K562 (cell line): Measurements from ENCODE around the gene HLCS. TPM values are rescaled to one million over a fixed set of nuclear protein-coding genes. Genes with fewer than 3 reads are reported as not detected.

Experiments used
- ATAC-seq: fragments of 200-7000 bp; cut with Tn5 transposase; 3 replicates; pipeline ENCODE4 v1.9.1; 2020; ENCODE audit warnings: moderate library complexity
- BruUV-seq: library from RNA; stranded (reverse); fragments of 400-500 nt; replicated peaks from 2 replicates; lab custom pipeline; 2021; lab: Mats Ljungman, UMichigan
- CTCF ChIA-PET: fragments of 300-600 bp; formaldehyde crosslinking; extraction: SDS; loops from one replicate; lab custom pipeline; 2021; ENCODE audit warnings: low intra/inter-chr PET ratio; lab: Yijun Ruan, JAX
- POLR2A ChIA-PET: fragments of 300-600, 350-650 bp; sonication (Branson Sonifier 250); formaldehyde crosslinking; extraction: SDS; loops from one replicate; lab custom pipeline; 2021; ENCODE audit warnings: antibody characterized with exemption, inconsistent platforms; lab: Yijun Ruan, JAX
- DNase-seq, 4 experiments: peaks; one replicate each; pipeline versions ENCODE4 v3.0.0 to v3.0.0-alpha.2; 2011 to 2018; ENCODE audit warnings: low spot score in 3 of 4, mixed read lengths in 3 of 4; ENCODE audit errors: extremely low read depth in 1 of 4
- FAIRE-seq: peaks from 2 replicates; lab custom pipeline; 2011; peaks lifted over from hg19 to GRCh38; lab: Jason Lieb, UNC
- H2AFZ ChIP-seq: 2 replicates; pipeline ENCODE4 v1.6.0; 2011; ENCODE audit warnings: low read depth, low read length, control low read depth, inconsistent platforms
- H3K27ac ChIP-seq: fragments of 200-600 bp; 3 replicates; pipeline ENCODE4 v1.8.0; 2011; ENCODE audit warnings: low read depth, mild to moderate bottlenecking, control low read depth, inconsistent platforms, low read length, moderate library complexity, mixed read lengths; ENCODE audit errors: extremely low read depth
- H3K27me3 ChIP-seq, 2 experiments: fragments of 300-600 bp in 1 of 2; 2 replicates in 1 of 2; 3 replicates in 1 of 2; pipeline versions ENCODE4 v1.6.0 to v1.8.0; 2011; ENCODE audit warnings: inconsistent platforms in 2 of 2, low read length in 2 of 2, mild to moderate bottlenecking in 1 of 2, mixed read lengths in 1 of 2, moderate library complexity in 1 of 2; ENCODE audit not compliant: control insufficient read depth in 2 of 2, insufficient read depth in 2 of 2
- H3K36me3 ChIP-seq: fragments of 300-600 bp; 3 replicates; pipeline ENCODE4 v1.8.0; 2011; ENCODE audit warnings: mild to moderate bottlenecking, low read length, inconsistent platforms; ENCODE audit not compliant: control insufficient read depth, insufficient read depth
- H3K4me1 ChIP-seq, 2 experiments: fragments of 200-600 bp in 1 of 2; replicated peaks in 1 of 2; 2 replicates in 1 of 2; 3 replicates in 1 of 2; pipeline versions ENCODE4 v1.5.1 to v1.8.0; 2011; ENCODE audit warnings: inconsistent platforms in 2 of 2, low read length in 2 of 2, mild to moderate bottlenecking in 1 of 2, mixed read lengths in 1 of 2, moderate library complexity in 1 of 2; ENCODE audit not compliant: control insufficient read depth in 2 of 2, insufficient read depth in 2 of 2
- H3K4me2 ChIP-seq: 2 replicates; pipeline ENCODE4 v1.6.1; 2011; ENCODE audit warnings: low read length, control low read depth, inconsistent platforms, mixed read lengths; ENCODE audit not compliant: insufficient read depth
- H3K4me3 ChIP-seq: fragments of 200-600 bp; sonication (generic), shearing (Covaris generic); 2 replicates; pipeline ENCODE4 v1.5.1; 2016; ENCODE audit warnings: control low read depth, inconsistent platforms
- H3K79me2 ChIP-seq: fragments of 200-600 bp; 3 replicates; pipeline ENCODE4 v1.8.0; 2011; ENCODE audit warnings: low read length, inconsistent platforms; ENCODE audit not compliant: control insufficient read depth, insufficient read depth
- H3K9ac ChIP-seq, 2 experiments: 2 replicates each; pipeline versions ENCODE4 v1.6.0 to v1.6.1; 2011; ENCODE audit warnings: low read depth in 2 of 2, low read length in 2 of 2, control low read depth in 1 of 2, inconsistent platforms in 1 of 2, mild to moderate bottlenecking in 1 of 2, mixed read lengths in 1 of 2; ENCODE audit not compliant: insufficient read depth in 1 of 2
- H3K9me1 ChIP-seq: one replicate; pipeline ENCODE4 v1.6.0; 2011; ENCODE audit warnings: inconsistent platforms, mild to moderate bottlenecking, low read length, moderate library complexity; ENCODE audit not compliant: control insufficient read depth, insufficient read depth
- H3K9me3 ChIP-seq: replicated peaks from 2 replicates; pipeline ENCODE4 v1.5.1; 2011; ENCODE audit warnings: low read depth, low read length, inconsistent platforms; ENCODE audit not compliant: control insufficient read depth, insufficient read depth
- H4K20me1 ChIP-seq: replicated peaks from 2 replicates; pipeline ENCODE4 v1.6.1; 2011; ENCODE audit warnings: low read length, inconsistent platforms, mixed read lengths; ENCODE audit not compliant: control insufficient read depth, insufficient read depth
- CHD4 ChIP-seq: fragments of 200-600 bp; sonication (generic); IDR thresholded peaks from 3 replicates; pipeline ENCODE4 v1.6.1; 2012; ENCODE audit warnings: low read depth, mild to moderate bottlenecking, mixed read lengths, low read length, inconsistent platforms; ENCODE audit not compliant: insufficient read depth, insufficient replicate concordance, poor library complexity, severe bottlenecking
- L3MBTL2 ChIP-seq: fragments of 450-650 bp; IDR thresholded peaks from 2 replicates; pipeline ENCODE4 v1.6.1; 2016; ENCODE audit warnings: mild to moderate bottlenecking, moderate library complexity
- SMARCA4 ChIP-seq: fragments of 450-650 bp; IDR thresholded peaks from 2 replicates; pipeline ENCODE4 v1.6.1; 2016
- ZZZ3 ChIP-seq: fragments of 450-650 bp; IDR thresholded peaks from 2 replicates; pipeline ENCODE4 v1.6.1; 2016; ENCODE audit warnings: antibody characterized with exemption, mild to moderate bottlenecking, moderate library complexity
- WGBS: fragments of 100-300 bp; shearing (Covaris generic); methylation state at CpG from one replicate; pipeline ENCODE4 v1.1.6; 2016; ENCODE audit warnings: low coverage, mixed read lengths; ENCODE audit not compliant: insufficient coverage; ENCODE audit errors: missing lambda C conversion rate; 5-methylcytosine and 5-hydroxymethylcytosine counted together
- in situ Hi-C: fragments of 300-500 bp; cut with MboI; formaldehyde crosslinking; loops from 4 replicates; pipeline ENCODE4 v1.15.0; 2018; ENCODE audit warnings: inconsistent platforms, mixed read lengths
- intact Hi-C: fragments of 100-400 bp; cut with micrococcal nuclease; formaldehyde crosslinking; loops from 2 replicates; pipeline ENCODE4 v1.14.2; 2022
- polyA plus RNA-seq, 8 experiments: library from polyadenylated mRNA; depleted of rRNA in 4 of 8; stranded (reverse) in 5 of 8; unstranded in 3 of 8; fragments of >200 nt; fragmentation: Nextera tagmentation in 2 of 8; fragmentation: Illumina TruSeq in 1 of 8; extraction: Ambion mirVana in 2 of 8; extraction: Trizol in 1 of 8; gene quantifications; 2 replicates each; pipeline versions ENCODE4 v1.2.1 to v1.2.3, GENCODE V29; 2011 to 2014; ENCODE audit warnings: inconsistent platforms in 1 of 8, missing spikeins in 1 of 8
- total RNA-seq, 7 experiments: library from RNA; depleted of rRNA in 6 of 7; stranded (reverse); fragments of >200 nt in 6 of 7; fragmentation: Illumina TruSeq in 2 of 7; extraction: Trizol in 2 of 7; gene quantifications; 2 replicates each; pipeline versions ENCODE4 v1.2.1 to v1.2.3, GENCODE V29; 2011 to 2021; ENCODE audit warnings: low replicate concordance in 1 of 7
- TF ChIP-seq, protein P1 (sequence below): fragments of 250-450 bp; sonication (Bioruptor Pico); IDR thresholded peaks from 2 replicates; pipeline ENCODE4 v1.4.0; 2020; ENCODE audit warnings: mild to moderate bottlenecking
- TF ChIP-seq, protein P2 (sequence below): fragments of 450-650 bp; IDR thresholded peaks from 2 replicates; pipeline ENCODE4 v1.6.1; 2016; ENCODE audit warnings: mild to moderate bottlenecking, moderate library complexity

The HLCS gene
- total and polyA plus RNA-seq, 9 of the 15 experiments (the other 6 are each of a cell fraction or from before 2014, with no cell fraction given) = 3.0 to 21.5 (median 17.1) TPM

DNA sequence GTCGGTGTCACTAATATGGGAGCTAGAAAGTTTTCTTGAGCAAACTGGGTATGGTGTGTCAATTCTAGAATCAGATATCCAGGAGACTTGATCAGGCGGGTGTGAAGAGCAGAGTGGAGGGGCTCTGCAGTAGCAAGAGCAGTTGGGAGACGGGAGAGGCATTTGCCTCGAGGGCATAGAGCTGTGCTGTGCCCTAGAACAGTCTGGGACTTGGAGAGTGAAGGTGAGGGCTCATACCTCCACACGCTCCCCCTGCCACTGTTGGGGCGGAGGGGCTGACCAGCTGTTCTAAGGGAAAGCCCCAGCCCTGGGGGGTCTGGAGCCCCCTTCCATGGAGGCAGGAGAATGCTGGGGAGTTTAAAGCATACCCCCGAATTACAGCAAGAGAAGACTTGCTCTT, 233.7 kb downstream of the HLCS start:
- Histone ChIP-seq H3K79me2 (no peaks in the 10 kb centered on the region), H3K27me3 (peaks cover 68 to 96% of the 10 kb centered on the region in 2 experiments), H3K4me2 (no peak overlapping the region), H2AFZ (no peak overlapping the region), H3K9me1 (no peaks in the 10 kb centered on the region), H4K20me1 (0 out of 2 replicates have a peak, but pooled peaks cover 11% of the 10 kb centered on the region), H3K4me1 (peaks cover 0 to 7% of the 10 kb centered on the region in 2 experiments; a peak in 2 of 5 replicates), H3K36me3 (no peaks in the 10 kb centered on the region), H3K9ac (no peak overlapping the region; a peak in 1 of 4 replicates), H3K27ac (no peak overlapping the region), H3K9me3 (no peaks in the 10 kb centered on the region), H3K4me3 (no peak overlapping the region)
- ATAC-seq (no peak), FAIRE-seq (no peak), DNase-seq (no peak)
- POLR2A ChIA-PET = interaction anchor here (0.5 kb wide), 1 partner anchor 16 kb away, joined by 4 read pairs; no protein-coding TSS in a partner anchor
- in situ Hi-C loops (no loop called here), intact Hi-C loops (loop anchor here (5.0 kb wide), 1 partner anchor 195 kb away; no protein-coding TSS in a partner anchor)
- no peak for TF ChIP-seq CHD4
- TF ChIP-seq ZZZ3 = no peak
- TF ChIP-seq, protein P1, sequence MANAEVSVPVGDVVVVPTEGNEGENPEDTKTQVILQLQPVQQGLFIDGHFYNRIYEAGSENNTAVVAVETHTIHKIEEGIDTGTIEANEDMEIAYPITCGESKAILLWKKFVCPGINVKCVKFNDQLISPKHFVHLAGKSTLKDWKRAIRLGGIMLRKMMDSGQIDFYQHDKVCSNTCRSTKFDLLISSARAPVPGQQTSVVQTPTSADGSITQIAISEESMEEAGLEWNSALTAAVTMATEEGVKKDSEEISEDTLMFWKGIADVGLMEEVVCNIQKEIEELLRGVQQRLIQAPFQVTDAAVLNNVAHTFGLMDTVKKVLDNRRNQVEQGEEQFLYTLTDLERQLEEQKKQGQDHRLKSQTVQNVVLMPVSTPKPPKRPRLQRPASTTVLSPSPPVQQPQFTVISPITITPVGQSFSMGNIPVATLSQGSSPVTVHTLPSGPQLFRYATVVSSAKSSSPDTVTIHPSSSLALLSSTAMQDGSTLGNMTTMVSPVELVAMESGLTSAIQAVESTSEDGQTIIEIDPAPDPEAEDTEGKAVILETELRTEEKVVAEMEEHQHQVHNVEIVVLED (CRISPR knock-in tag) = no peak
- TF ChIP-seq L3MBTL2 = 0 out of 2 replicates have a peak, but pooled peaks have one; percentile 7
- no peak for TF ChIP-seq SMARCA4
- TF ChIP-seq, protein P2, sequence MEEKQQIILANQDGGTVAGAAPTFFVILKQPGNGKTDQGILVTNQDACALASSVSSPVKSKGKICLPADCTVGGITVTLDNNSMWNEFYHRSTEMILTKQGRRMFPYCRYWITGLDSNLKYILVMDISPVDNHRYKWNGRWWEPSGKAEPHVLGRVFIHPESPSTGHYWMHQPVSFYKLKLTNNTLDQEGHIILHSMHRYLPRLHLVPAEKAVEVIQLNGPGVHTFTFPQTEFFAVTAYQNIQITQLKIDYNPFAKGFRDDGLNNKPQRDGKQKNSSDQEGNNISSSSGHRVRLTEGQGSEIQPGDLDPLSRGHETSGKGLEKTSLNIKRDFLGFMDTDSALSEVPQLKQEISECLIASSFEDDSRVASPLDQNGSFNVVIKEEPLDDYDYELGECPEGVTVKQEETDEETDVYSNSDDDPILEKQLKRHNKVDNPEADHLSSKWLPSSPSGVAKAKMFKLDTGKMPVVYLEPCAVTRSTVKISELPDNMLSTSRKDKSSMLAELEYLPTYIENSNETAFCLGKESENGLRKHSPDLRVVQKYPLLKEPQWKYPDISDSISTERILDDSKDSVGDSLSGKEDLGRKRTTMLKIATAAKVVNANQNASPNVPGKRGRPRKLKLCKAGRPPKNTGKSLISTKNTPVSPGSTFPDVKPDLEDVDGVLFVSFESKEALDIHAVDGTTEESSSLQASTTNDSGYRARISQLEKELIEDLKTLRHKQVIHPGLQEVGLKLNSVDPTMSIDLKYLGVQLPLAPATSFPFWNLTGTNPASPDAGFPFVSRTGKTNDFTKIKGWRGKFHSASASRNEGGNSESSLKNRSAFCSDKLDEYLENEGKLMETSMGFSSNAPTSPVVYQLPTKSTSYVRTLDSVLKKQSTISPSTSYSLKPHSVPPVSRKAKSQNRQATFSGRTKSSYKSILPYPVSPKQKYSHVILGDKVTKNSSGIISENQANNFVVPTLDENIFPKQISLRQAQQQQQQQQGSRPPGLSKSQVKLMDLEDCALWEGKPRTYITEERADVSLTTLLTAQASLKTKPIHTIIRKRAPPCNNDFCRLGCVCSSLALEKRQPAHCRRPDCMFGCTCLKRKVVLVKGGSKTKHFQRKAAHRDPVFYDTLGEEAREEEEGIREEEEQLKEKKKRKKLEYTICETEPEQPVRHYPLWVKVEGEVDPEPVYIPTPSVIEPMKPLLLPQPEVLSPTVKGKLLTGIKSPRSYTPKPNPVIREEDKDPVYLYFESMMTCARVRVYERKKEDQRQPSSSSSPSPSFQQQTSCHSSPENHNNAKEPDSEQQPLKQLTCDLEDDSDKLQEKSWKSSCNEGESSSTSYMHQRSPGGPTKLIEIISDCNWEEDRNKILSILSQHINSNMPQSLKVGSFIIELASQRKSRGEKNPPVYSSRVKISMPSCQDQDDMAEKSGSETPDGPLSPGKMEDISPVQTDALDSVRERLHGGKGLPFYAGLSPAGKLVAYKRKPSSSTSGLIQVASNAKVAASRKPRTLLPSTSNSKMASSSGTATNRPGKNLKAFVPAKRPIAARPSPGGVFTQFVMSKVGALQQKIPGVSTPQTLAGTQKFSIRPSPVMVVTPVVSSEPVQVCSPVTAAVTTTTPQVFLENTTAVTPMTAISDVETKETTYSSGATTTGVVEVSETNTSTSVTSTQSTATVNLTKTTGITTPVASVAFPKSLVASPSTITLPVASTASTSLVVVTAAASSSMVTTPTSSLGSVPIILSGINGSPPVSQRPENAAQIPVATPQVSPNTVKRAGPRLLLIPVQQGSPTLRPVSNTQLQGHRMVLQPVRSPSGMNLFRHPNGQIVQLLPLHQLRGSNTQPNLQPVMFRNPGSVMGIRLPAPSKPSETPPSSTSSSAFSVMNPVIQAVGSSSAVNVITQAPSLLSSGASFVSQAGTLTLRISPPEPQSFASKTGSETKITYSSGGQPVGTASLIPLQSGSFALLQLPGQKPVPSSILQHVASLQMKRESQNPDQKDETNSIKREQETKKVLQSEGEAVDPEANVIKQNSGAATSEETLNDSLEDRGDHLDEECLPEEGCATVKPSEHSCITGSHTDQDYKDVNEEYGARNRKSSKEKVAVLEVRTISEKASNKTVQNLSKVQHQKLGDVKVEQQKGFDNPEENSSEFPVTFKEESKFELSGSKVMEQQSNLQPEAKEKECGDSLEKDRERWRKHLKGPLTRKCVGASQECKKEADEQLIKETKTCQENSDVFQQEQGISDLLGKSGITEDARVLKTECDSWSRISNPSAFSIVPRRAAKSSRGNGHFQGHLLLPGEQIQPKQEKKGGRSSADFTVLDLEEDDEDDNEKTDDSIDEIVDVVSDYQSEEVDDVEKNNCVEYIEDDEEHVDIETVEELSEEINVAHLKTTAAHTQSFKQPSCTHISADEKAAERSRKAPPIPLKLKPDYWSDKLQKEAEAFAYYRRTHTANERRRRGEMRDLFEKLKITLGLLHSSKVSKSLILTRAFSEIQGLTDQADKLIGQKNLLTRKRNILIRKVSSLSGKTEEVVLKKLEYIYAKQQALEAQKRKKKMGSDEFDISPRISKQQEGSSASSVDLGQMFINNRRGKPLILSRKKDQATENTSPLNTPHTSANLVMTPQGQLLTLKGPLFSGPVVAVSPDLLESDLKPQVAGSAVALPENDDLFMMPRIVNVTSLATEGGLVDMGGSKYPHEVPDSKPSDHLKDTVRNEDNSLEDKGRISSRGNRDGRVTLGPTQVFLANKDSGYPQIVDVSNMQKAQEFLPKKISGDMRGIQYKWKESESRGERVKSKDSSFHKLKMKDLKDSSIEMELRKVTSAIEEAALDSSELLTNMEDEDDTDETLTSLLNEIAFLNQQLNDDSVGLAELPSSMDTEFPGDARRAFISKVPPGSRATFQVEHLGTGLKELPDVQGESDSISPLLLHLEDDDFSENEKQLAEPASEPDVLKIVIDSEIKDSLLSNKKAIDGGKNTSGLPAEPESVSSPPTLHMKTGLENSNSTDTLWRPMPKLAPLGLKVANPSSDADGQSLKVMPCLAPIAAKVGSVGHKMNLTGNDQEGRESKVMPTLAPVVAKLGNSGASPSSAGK = no peak
- WGBS = 4% methylated on average over 7 of the region's 7 CpGs
- no TSS peak for BruUV-seq
- CTCF ChIA-PET = no interaction called here
